Left ventricle myocardium inferior (tissue), 1 donor: ENCODE results near the gene SERTAD3. TPM values are rescaled to one million over a fixed set of nuclear protein-coding genes. Genes with fewer than 3 reads are reported as not detected.
"Not testable (repeated sequence)": the region's sequence is repeated elsewhere in the genome, so short reads cannot be mapped to it uniquely, and the experiment has no call there.

ENCODE experiments used
- DNase-seq: peaks from one replicate; pipeline ENCODE4 v3.0.0-alpha.2; 2020
- H3K27ac ChIP-seq: fragments of 200-600 bp; replicated peaks from 2 replicates; pipeline ENCODE4 v1.8.0; 2021
- H3K27me3 ChIP-seq: fragments of 200-600 bp; 2 replicates; pipeline ENCODE4 v1.8.0; 2021; ENCODE audit warnings: low read depth
- H3K36me3 ChIP-seq: fragments of 200-600 bp; 2 replicates; pipeline ENCODE4 v1.8.0; 2021
- H3K4me1 ChIP-seq: fragments of 200-600 bp; 2 replicates; pipeline ENCODE4 v1.8.0; 2021
- H3K4me3 ChIP-seq: fragments of 200-600 bp; 2 replicates; pipeline ENCODE4 v1.8.0; 2021; ENCODE audit warnings: mild to moderate bottlenecking, moderate library complexity
- H3K9me3 ChIP-seq: fragments of 200-600 bp; replicated peaks from 2 replicates; pipeline ENCODE4 v1.8.0; 2021
- CTCF ChIP-seq: fragments of 200-600 bp; IDR thresholded peaks from 2 replicates; pipeline ENCODE4 v1.8.0; 2021; ENCODE audit warnings: antibody characterized with exemption, mild to moderate bottlenecking, borderline replicate concordance
- intact Hi-C: fragments of 100-400 bp; cut with micrococcal nuclease; formaldehyde crosslinking; loops from one replicate; pipeline ENCODE4 v1.11.0; 2022
- long read RNA-seq: library from polyadenylated mRNA; unstranded; transcript quantifications from one replicate; pipeline ENCODE4 v2.0.0, GENCODE V29; 2021
- total RNA-seq: library from RNA; stranded (reverse); fragmentation: NEBNext Ultra II Directional; extraction: Animal tissue kit (Norgen Biotek cat#: 25700); gene quantifications from one replicate; pipeline ENCODE4 v1.2.1, GENCODE V29; 2021
- donor health status: DM: no; HTN: yes; CAD: no; lungs with severe emphysema.

The SERTAD3 gene
- 16.2 TPM for total RNA-seq
- long read RNA-seq, transcript SERTAD3-201 (2 exons, 1,734 nt): major isoform, 25 of 27 reads
- long read RNA-seq, partial matches to known transcripts: 0 of 27 reads
- long read RNA-seq, other reads (novel, unspliced or antisense): 2 of 27 reads

GRCh38 chr19:40444000-40444824 is at the start of gene SERTAD3:
Gene SERTAD3, minus strand, starts transcription at chr19:40444335. Its CDS starts 2,255 bp downstream, at chr19:40442080.
- H3K27ac ChIP-seq: peak within 1 kb of the TSS; percentile 99
- no peak for TF ChIP-seq CTCF
- peak within 1 kb of the TSS; percentile 99 for H3K4me3 ChIP-seq
- intact Hi-C loops: loop anchor here (1.0 kb wide), 1 partner anchor 19 kb away; the partner anchor contains the start of gene SERTAD1
- H3K9me3 ChIP-seq: no peaks in the 10 kb centered on the region
- H3K36me3 ChIP-seq: peaks cover 49% of the 10 kb centered on the region
- peaks cover 47% of the 10 kb centered on the region for H3K4me1 ChIP-seq
- H3K27me3 ChIP-seq: no peaks in the 10 kb centered on the region
- peak; percentile 98 for DNase-seq

- H3K27ac ChIP-seq: no peak overlapping the region
- H3K4me1 ChIP-seq: no peaks in the 10 kb centered on the region
- DNase-seq: no peak
- no peaks in the 10 kb centered on the region for H3K27me3 ChIP-seq
- H3K36me3 ChIP-seq: no peaks in the 10 kb centered on the region
- H3K9me3 ChIP-seq: no peaks in the 10 kb centered on the region
- TF ChIP-seq CTCF: no peak
- no peak overlapping the region for H3K4me3 ChIP-seq
- intact Hi-C loops: no loop called here
These were observed 49.6 kb upstream of the SERTAD3 start for GRCh38 chr19:40493778-40494177.

GRCh38 chr19:40492274-40492673 is 48.1 kb upstream of the SERTAD3 start:
- Histone ChIP-seq H3K27ac (no peak overlapping the region), H3K27me3 (peaks cover 14% of the 10 kb centered on the region), H3K4me1 (no peaks in the 10 kb centered on the region), H3K4me3 (no peak overlapping the region), H3K36me3 (no peaks in the 10 kb centered on the region), H3K9me3 (no peaks in the 10 kb centered on the region)
- intact Hi-C loops: no loop called here
- DNase-seq: no peak
- no peak for TF ChIP-seq CTCF

GRCh38 chr19:40489882-40490230 is 45.7 kb upstream of the SERTAD3 start:
- Histone ChIP-seq H3K27me3 (peaks cover 14% of the 10 kb centered on the region), H3K9me3 (no peaks in the 10 kb centered on the region), H3K4me1 (no peaks in the 10 kb centered on the region), H3K36me3 (no peaks in the 10 kb centered on the region), H3K4me3 (no peak overlapping the region), H3K27ac (no peak overlapping the region)
- TF ChIP-seq CTCF: no peak
- intact Hi-C loops: no loop called here
- no peak for DNase-seq

GRCh38 chr19:40486017-40486416 is 41.9 kb upstream of the SERTAD3 start:
- no peaks in the 10 kb centered on the region for H3K36me3 ChIP-seq
- no peaks in the 10 kb centered on the region for H3K9me3 ChIP-seq
- H3K27ac ChIP-seq: no peak overlapping the region
- no peaks in the 10 kb centered on the region for H3K4me1 ChIP-seq
- intact Hi-C loops: no loop called here
- TF ChIP-seq CTCF: no peak
- peaks cover 22% of the 10 kb centered on the region for H3K27me3 ChIP-seq
- no peak for DNase-seq
- H3K4me3 ChIP-seq: no peak overlapping the region

- DNase-seq, H3K4me1 ChIP-seq, H3K4me3 ChIP-seq, intact Hi-C loops, H3K36me3 ChIP-seq, H3K27ac ChIP-seq, H3K27me3 ChIP-seq, H3K9me3 ChIP-seq: not testable (repeated sequence)
These were observed 31.9 kb upstream of the SERTAD3 start for GRCh38 chr19:40475878-40476644.
